GM10266 (cell line): ENCODE data around the gene STAB2.
A peak's percentile ranks its signal among the peaks of the same experiment; 100 is the strongest.

ENCODE experiments used
- DNase-seq: peaks from one replicate; pipeline ENCODE4 v3.0.0; 2012; ENCODE audit errors: extremely low spot score
- CTCF ChIP-seq: IDR thresholded peaks from 2 replicates; pipeline ENCODE4 v1.5.1; 2012; ENCODE audit warnings: mild to moderate bottlenecking, low read depth; ENCODE audit not compliant: control insufficient read depth, insufficient read depth; ENCODE audit errors: missing control alignments

STAB2 gene

GRCh38 chr12:103547929-103548328 is 39.1 kb upstream of the STAB2 start:
- DNase-seq, result no peak

GRCh38 chr12:103548622-103549601 is 38.2 kb upstream of the STAB2 start:
- peak; percentile 76 for TF ChIP-seq CTCF
- DNase-seq, result peak; percentile 42

More at GRCh38 chr12:103547929-103548328, 39.1 kb upstream of the STAB2 start:
- peak; percentile 24 for TF ChIP-seq CTCF

- no peak for TF ChIP-seq CTCF
- DNase-seq, result no peak
These were observed 30.0 kb upstream of the STAB2 start for GRCh38 chr12:103556890-103557627.

- no peak for TF ChIP-seq CTCF
- DNase-seq, result no peak
These were observed 29.5 kb upstream of the STAB2 start for GRCh38 chr12:103557628-103558010.

- no peak for DNase-seq
- no peak for TF ChIP-seq CTCF
These were observed 28.2 kb upstream of the STAB2 start for GRCh38 chr12:103558879-103559278.

- no peak for DNase-seq
- no peak for TF ChIP-seq CTCF
These were observed 26.4 kb upstream of the STAB2 start for GRCh38 chr12:103560604-103561101.
